HFFc6 (cell line): ENCODE results near the gene CSF3. TPM values are rescaled to one million over a fixed set of nuclear protein-coding genes. Genes with fewer than 3 reads are reported as not detected.

Experiments
- DNase-seq: peaks from one replicate; pipeline ENCODE4 v3.0.0-alpha.2; 2018
- H3K27ac Mint-ChIP-seq: 2 replicates; pipeline ENCODE4 v1.8.0; 2020; ENCODE audit warnings: mild to moderate bottlenecking, mixed read lengths
- H3K27me3 Mint-ChIP-seq: 2 replicates; pipeline ENCODE4 v1.8.0; 2021; ENCODE audit warnings: mild to moderate bottlenecking, moderate library complexity, mixed read lengths; ENCODE audit not compliant: insufficient read depth
- H3K36me3 Mint-ChIP-seq: 2 replicates; pipeline ENCODE4 v1.8.0; 2021; ENCODE audit warnings: low read depth, mixed read lengths
- H3K4me1 Mint-ChIP-seq: 2 replicates; pipeline ENCODE4 v1.8.0; 2020; ENCODE audit warnings: low read depth, mixed read lengths
- H3K4me3 Mint-ChIP-seq: 2 replicates; pipeline ENCODE4 v1.8.0; 2020; ENCODE audit warnings: mild to moderate bottlenecking, moderate library complexity, mixed read lengths
- H3K9me3 Mint-ChIP-seq: 2 replicates; pipeline ENCODE4 v1.8.0; 2020; ENCODE audit warnings: mild to moderate bottlenecking, mixed read lengths
- CTCF ChIP-seq: fragments of 200-600 bp; sonication (generic); IDR thresholded peaks from 2 replicates; pipeline ENCODE4 v1.5.0; 2021; ENCODE audit warnings: antibody characterized with exemption, mild to moderate bottlenecking
- total RNA-seq, 6 experiments: library from RNA; stranded (reverse); fragmentation: NEBNext Ultra II Directional; extraction: Animal tissue kit (Norgen Biotek cat#: 25700); gene quantifications; 2 replicates in 1 of 6; 3 replicates in 5 of 6; pipeline ENCODE4 v1.2.3, GENCODE V29; 2021

The CSF3 gene
- total RNA-seq, 6 experiments from 2014 or later, result 0.31 to 0.59 (median 0.48) TPM; not detected in 1

- Mint-ChIP-seq H3K4me1 (peaks cover 28% of the 10 kb centered on the region), H3K27me3 (peaks cover 8% of the 10 kb centered on the region), H3K36me3 (no peaks in the 10 kb centered on the region), H3K4me3 (no peak overlapping the region), H3K27ac (no peak overlapping the region), H3K9me3 (no peaks in the 10 kb centered on the region)
- no peak for TF ChIP-seq CTCF
- DNase-seq, result no peak
These were observed 44.1 kb upstream of the CSF3 start for GRCh38 chr17:39971076-39971603.

GRCh38 chr17:39972271-39972670 lies 43.0 kb upstream of the CSF3 start:
- peaks cover 22% of the 10 kb centered on the region for H3K4me1 Mint-ChIP-seq
- H3K4me3 Mint-ChIP-seq, result no peak overlapping the region

GRCh38 chr17:39973496-39973895 lies 41.7 kb upstream of the CSF3 start:
- Mint-ChIP-seq H3K36me3 (no peaks in the 10 kb centered on the region), H3K27me3 (peaks cover 2% of the 10 kb centered on the region), H3K27ac (peak overlapping the region; percentile 52; the same call in 1 of the 2 replicates), H3K4me1 (peaks cover 24% of the 10 kb centered on the region), H3K4me3 (no peak overlapping the region), H3K9me3 (no peaks in the 10 kb centered on the region)
- DNase-seq, result peak; percentile 56
- TF ChIP-seq CTCF, result no peak

More at GRCh38 chr17:39972271-39972670, 43.0 kb upstream of the CSF3 start:
- DNase-seq, result no peak
- H3K36me3 Mint-ChIP-seq, result no peaks in the 10 kb centered on the region
- H3K9me3 Mint-ChIP-seq, result no peaks in the 10 kb centered on the region
- peak overlapping the region; percentile 15; the same call in 1 of the 2 replicates for H3K27ac Mint-ChIP-seq
- peaks cover 3% of the 10 kb centered on the region for H3K27me3 Mint-ChIP-seq
- TF ChIP-seq CTCF, result no peak

- H3K4me1 Mint-ChIP-seq, result peaks cover 32% of the 10 kb centered on the region
These were observed 40.8 kb upstream of the CSF3 start for GRCh38 chr17:39974433-39974832.

GRCh38 chr17:39975801-39976200 lies 39.4 kb upstream of the CSF3 start:
- peaks cover 41% of the 10 kb centered on the region for H3K4me1 Mint-ChIP-seq
- no peak for TF ChIP-seq CTCF
- H3K9me3 Mint-ChIP-seq, result no peaks in the 10 kb centered on the region
- no peak for DNase-seq
- no peak overlapping the region for H3K4me3 Mint-ChIP-seq
- no peaks in the 10 kb centered on the region for H3K36me3 Mint-ChIP-seq
- peaks cover 2% of the 10 kb centered on the region for H3K27me3 Mint-ChIP-seq
- no peak overlapping the region for H3K27ac Mint-ChIP-seq

More at GRCh38 chr17:39974433-39974832, 40.8 kb upstream of the CSF3 start:
- TF ChIP-seq CTCF, result no peak
- DNase-seq, result no peak
- Mint-ChIP-seq H3K36me3 (no peaks in the 10 kb centered on the region), H3K9me3 (no peaks in the 10 kb centered on the region), H3K27ac (peak overlapping the region; percentile 52; the same call in 1 of the 2 replicates), H3K27me3 (peaks cover 2% of the 10 kb centered on the region), H3K4me3 (no peak overlapping the region)
